TTC549 (cell line): ENCODE data around the gene FAM50A.
"Not testable (repeated sequence)": the region's sequence is repeated elsewhere in the genome, so short reads cannot be mapped to it uniquely, and the experiment has no call there.

Source experiments
- FAIRE-seq: peaks from 2 replicates; lab custom pipeline; 2012; peaks lifted over from hg19 to GRCh38; lab: Jason Lieb, UNC

Gene FAM50A

GRCh38 chrX:154443992-154444754, at the start of gene FAM50A:
Gene FAM50A, plus strand, starts transcription at chrX:154444141. Its CDS starts 95 bp downstream, at chrX:154444236.
- FAIRE-seq, result no peak

- not testable (repeated sequence) for FAIRE-seq
Measured at GRCh38 chrX:154396363-154396762, 47.6 kb upstream of the FAM50A start.

GRCh38 chrX:154396973-154397887, 46.7 kb upstream of the FAM50A start:
- FAIRE-seq, result no peak

- FAIRE-seq, result peak; percentile 37
Measured at GRCh38 chrX:154397888-154398667, 45.9 kb upstream of the FAM50A start, which contains the start of gene RPL10. Gene RPL10, plus strand, starts transcription at chrX:154398377. Its CDS starts 143 bp downstream, at chrX:154398520.

- FAIRE-seq, result no peak
Measured at GRCh38 chrX:154398668-154399526, 45.0 kb upstream of the FAM50A start.

- FAIRE-seq, result no peak
Measured at GRCh38 chrX:154399527-154400368, 44.2 kb upstream of the FAM50A start.

- not testable (repeated sequence) for FAIRE-seq
Measured at GRCh38 chrX:154400369-154400817, 43.5 kb upstream of the FAM50A start.

- FAIRE-seq, result no peak
Measured at GRCh38 chrX:154401045-154401799, 42.7 kb upstream of the FAM50A start.

- FAIRE-seq, result no peak
Measured at GRCh38 chrX:154401918-154402621, 41.9 kb upstream of the FAM50A start.

- no peak for FAIRE-seq
Measured at GRCh38 chrX:154402622-154403127, 41.3 kb upstream of the FAM50A start.

- FAIRE-seq, result no peak
Measured at GRCh38 chrX:154403192-154403591, 40.7 kb upstream of the FAM50A start.

GRCh38 chrX:154403858-154404257, 40.1 kb upstream of the FAM50A start:
- no peak for FAIRE-seq

GRCh38 chrX:154404625-154405192, 39.2 kb upstream of the FAM50A start:
- FAIRE-seq, result no peak

- no peak for FAIRE-seq
Measured at GRCh38 chrX:154408659-154409221, 35.2 kb upstream of the FAM50A start.

GRCh38 chrX:154409222-154409871, 34.6 kb upstream of the FAM50A start, which contains the start of gene DNASE1L1:
Gene DNASE1L1, minus strand, starts transcription at chrX:154409254. Its CDS starts 3,686 bp downstream, at chrX:154405568.
- FAIRE-seq, result no peak

GRCh38 chrX:154411981-154412340, 32.0 kb upstream of the FAM50A start:
- FAIRE-seq, result no peak

GRCh38 chrX:154412468-154412867, 31.5 kb upstream of the FAM50A start:
- no peak for FAIRE-seq
